IPS DF 6.9 (cell line): ENCODE results near the gene SMPDL3B.

Experiments
- DNase-seq: peaks from one replicate; pipeline ENCODE4 v3.0.0-alpha.2; 2013; ENCODE audit warnings: low read depth, low spot score
- H3K27ac ChIP-seq: one replicate; pipeline ENCODE4 v1.5.1; 2013; ENCODE audit warnings: low read length, control low read depth
- H3K27me3 ChIP-seq: 2 replicates; pipeline ENCODE4 v1.6.1; 2013; ENCODE audit warnings: mild to moderate bottlenecking, low read length; ENCODE audit not compliant: control insufficient read depth, insufficient read depth
- H3K36me3 ChIP-seq: 2 replicates; pipeline ENCODE4 v1.6.1; 2013; ENCODE audit warnings: low read length; ENCODE audit not compliant: control insufficient read depth, insufficient read depth
- H3K4me1 ChIP-seq: 2 replicates; pipeline ENCODE4 v1.6.1; 2013; ENCODE audit warnings: low read length; ENCODE audit not compliant: control insufficient read depth, insufficient read depth
- H3K4me3 ChIP-seq: 2 replicates; pipeline ENCODE4 v1.5.1; 2013; ENCODE audit warnings: mild to moderate bottlenecking, low read length
- H3K9me3 ChIP-seq: 2 replicates; pipeline ENCODE4 v1.6.1; 2013; ENCODE audit warnings: low read length, inconsistent platforms; ENCODE audit not compliant: control insufficient read depth, insufficient read depth
- WGBS: extraction: QIAGEN DNeasy Blood & Tissue Kit; methylation state at CpG from one replicate; pipeline ENCODE4 v1.1.7; 2013; ENCODE audit warnings: mixed read lengths, missing lambda C conversion rate; ENCODE audit not compliant: insufficient read length, insufficient coverage; 5-methylcytosine and 5-hydroxymethylcytosine counted together

SMPDL3B gene

DNA sequence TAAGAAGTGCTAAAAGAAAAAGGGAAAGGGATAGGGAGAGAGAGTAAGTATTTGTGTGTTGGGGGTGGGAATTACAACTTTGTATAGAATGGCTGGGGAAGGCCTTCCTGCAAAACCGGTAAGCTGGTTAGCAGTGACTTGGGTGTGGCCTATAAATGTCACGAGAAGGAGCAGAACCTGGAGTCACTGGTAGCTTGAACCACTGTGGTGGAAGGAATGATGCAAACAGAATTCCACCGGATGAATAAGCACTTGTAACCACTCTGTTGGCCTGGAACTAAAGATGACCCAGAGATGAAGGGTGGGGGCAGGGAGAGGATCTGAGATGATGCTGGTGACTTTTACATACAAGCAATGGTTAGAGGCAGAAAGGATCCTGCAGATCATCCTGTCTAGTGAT is 33.9 kb downstream of the SMPDL3B start:
- no CpG with 5 or more reads among the region's 3 CpGs for WGBS
- DNase-seq, result no peak
- no peaks in the 10 kb centered on the region for H3K9me3 ChIP-seq
- no peak overlapping the region for H3K27ac ChIP-seq
- no peaks in the 10 kb centered on the region for H3K4me1 ChIP-seq
- no peak overlapping the region for H3K4me3 ChIP-seq
- H3K27me3 ChIP-seq, result no peaks in the 10 kb centered on the region
- H3K36me3 ChIP-seq, result peaks cover 7% of the 10 kb centered on the region; the same call in 1 of the 2 replicates

DNA sequence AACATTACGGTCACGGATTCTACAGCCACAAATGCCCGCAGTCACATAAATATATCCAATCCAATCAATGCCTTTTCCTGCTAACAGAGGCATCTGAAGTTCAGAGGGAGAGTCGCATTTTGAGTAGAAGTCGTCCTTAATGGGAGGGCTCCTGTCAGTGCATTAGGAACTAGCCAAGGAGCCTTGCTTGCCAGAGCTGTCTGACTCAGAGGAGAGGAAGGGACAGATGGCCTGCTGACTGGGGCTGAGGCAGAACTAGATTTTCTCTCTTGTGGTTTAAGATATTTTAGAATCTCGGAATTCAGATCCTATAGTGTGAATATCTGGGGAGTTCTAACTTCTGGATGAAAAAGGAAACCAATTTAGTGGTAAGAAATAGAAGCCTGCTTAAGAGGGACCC is 35.6 kb downstream of the SMPDL3B start:
- Histone ChIP-seq H3K27ac (no peak overlapping the region), H3K9me3 (no peaks in the 10 kb centered on the region), H3K27me3 (no peaks in the 10 kb centered on the region), H3K4me3 (no peak overlapping the region), H3K4me1 (no peaks in the 10 kb centered on the region), H3K36me3 (peaks cover 7% of the 10 kb centered on the region; the same call in 1 of the 2 replicates)
- no CpG with 5 or more reads among the region's 6 CpGs for WGBS
- no peak for DNase-seq

DNA sequence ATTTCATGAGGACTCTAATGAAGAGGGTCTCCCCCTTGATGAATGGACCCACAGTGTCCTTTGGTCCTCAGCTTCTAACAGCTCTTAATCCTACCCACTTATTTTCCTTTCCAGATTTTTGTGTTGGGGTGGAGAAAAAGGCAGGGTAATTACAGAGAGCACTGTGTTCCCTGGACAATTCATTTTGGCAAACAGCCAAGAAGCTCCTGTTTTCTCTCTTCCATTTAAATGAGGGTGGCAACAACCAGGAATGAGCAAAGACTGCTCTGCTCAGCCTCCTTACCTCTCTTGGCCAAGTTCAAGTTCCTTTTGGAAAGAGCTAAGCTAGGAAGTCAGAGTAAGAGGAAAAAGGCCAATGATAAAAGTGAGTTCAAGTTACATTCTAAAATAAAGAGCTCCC is 36.9 kb downstream of the SMPDL3B start:
- Histone ChIP-seq H3K27me3 (no peaks in the 10 kb centered on the region), H3K27ac (no peak overlapping the region), H3K36me3 (peaks cover 3% of the 10 kb centered on the region; the same call in 1 of the 2 replicates), H3K4me3 (no peak overlapping the region), H3K4me1 (no peaks in the 10 kb centered on the region), H3K9me3 (no peaks in the 10 kb centered on the region)
- no peak for DNase-seq

DNA sequence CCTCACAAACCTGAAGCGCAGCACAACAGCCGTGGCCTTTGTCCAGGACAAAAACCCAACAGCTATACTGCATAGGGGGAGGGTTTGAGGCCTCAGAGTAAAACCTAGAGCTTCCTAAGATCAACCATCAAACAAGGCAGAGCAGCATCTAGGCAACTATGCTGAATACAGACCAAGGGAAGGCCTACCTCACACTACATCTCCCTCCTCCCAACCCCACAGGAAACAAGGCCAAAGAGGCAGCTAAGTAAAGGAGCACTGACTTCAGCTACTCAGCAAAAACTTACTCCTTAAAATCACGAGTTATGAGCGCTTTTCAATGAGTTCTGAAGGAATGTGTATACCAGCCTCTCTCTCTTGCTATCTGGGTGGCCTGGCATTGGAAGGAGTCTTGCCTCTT is 37.3 kb downstream of the SMPDL3B start:
- WGBS, result no CpG with 5 or more reads among the region's 4 CpGs
- no peak for DNase-seq
- no peaks in the 10 kb centered on the region for H3K9me3 ChIP-seq
- no peaks in the 10 kb centered on the region for H3K36me3 ChIP-seq
- H3K4me3 ChIP-seq, result no peak overlapping the region
- H3K27me3 ChIP-seq, result no peaks in the 10 kb centered on the region
- no peak overlapping the region for H3K27ac ChIP-seq
- no peaks in the 10 kb centered on the region for H3K4me1 ChIP-seq

DNA sequence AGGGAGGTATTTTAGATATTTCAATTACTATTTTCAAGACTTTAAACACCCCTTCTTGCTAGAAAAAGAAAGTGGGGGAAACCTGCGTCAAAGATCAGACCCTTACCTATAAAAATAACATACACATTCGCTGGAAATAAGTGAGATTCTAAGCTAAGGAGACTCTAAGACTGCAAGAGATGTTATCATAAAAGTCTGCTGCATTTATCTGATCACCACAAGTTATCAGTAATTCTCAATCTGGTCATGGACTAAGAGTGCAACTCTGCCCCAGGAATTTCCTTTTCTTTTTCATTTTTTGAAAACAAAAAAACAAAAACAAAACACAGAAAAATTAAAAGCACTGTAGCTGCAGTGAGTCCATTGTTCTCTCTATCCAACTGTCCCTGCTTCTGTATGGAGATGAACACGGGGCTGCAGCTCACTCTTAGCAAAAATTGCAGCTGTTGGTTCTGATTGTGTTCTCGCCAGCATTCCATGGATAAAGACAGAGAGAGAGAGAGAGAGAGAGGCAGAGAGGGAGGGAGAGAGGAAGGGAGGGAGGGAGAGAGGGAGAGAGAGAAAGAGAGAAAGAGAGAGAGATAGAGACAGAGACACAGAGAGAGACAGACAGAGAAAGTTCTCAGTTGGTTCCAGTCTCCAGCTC is 39.1 kb downstream of the SMPDL3B start:
- H3K9me3 ChIP-seq, result no peaks in the 10 kb centered on the region
- H3K4me3 ChIP-seq, result no peak overlapping the region
- no CpG with 5 or more reads among the region's 4 CpGs for WGBS
- no peak for DNase-seq
- no peaks in the 10 kb centered on the region for H3K4me1 ChIP-seq
- no peaks in the 10 kb centered on the region for H3K36me3 ChIP-seq
- no peaks in the 10 kb centered on the region for H3K27me3 ChIP-seq
- H3K27ac ChIP-seq, result no peak overlapping the region

DNA sequence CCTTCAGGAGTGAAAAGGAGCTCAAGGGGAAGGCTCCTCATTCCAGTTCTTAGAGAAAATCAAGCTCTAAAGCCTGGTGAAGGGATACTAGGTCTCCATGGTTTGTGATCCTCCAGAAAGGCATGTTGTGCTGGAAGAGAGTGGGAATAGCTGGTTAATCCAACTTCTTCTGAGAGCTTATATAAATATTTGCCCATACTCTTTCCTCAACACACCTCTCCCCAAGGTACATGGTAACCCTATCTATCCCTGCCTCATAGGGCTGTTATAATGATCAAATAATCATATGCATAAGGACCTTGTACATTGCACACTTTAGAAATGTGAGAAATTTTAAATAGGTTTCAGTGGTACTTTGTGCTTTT is 39.6 kb downstream of the SMPDL3B start:
- no peak for DNase-seq
- H3K4me1 ChIP-seq, result no peaks in the 10 kb centered on the region
- H3K27me3 ChIP-seq, result no peaks in the 10 kb centered on the region
- no peak overlapping the region for H3K4me3 ChIP-seq
- no peaks in the 10 kb centered on the region for H3K36me3 ChIP-seq
- no peak overlapping the region for H3K27ac ChIP-seq
- H3K9me3 ChIP-seq, result no peaks in the 10 kb centered on the region

DNA sequence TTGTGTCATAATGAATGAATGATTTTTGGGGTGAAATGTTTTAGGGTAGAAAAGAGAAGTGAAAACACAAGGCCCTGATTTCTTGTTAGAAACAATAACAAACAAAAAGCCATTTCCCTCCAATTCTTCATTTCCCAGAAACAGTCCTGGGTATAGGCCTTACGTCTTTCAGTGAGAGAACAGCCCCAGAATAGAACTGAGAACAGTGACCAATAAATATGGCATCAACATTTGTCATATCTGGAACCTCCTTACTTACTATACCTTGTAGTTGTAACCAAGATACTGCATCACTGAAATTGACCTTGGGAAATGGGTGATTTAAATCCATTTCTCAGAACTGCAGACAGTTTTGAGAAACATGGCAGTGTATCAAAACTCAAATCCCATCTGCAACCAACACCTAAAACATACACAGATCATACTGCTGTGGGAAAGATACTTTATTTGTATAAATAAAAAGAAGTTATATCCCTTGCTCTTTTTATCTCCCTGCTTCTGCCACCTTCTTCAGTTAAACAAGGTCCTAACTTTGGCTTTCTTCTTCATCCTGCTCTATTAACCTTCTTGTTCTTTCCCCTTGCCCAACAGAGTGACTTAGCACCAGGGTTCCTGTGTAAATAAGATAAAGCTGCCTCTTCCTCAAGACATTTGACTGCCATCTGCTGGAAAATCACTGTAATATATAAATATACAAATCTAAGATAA is 44.5 kb downstream of the SMPDL3B start:
- Histone ChIP-seq H3K27ac (no peak overlapping the region), H3K36me3 (no peaks in the 10 kb centered on the region), H3K9me3 (no peaks in the 10 kb centered on the region), H3K27me3 (no peaks in the 10 kb centered on the region), H3K4me3 (no peak overlapping the region), H3K4me1 (no peaks in the 10 kb centered on the region)
- WGBS, result no CpG with 5 or more reads among the region's 1 CpG
- no peak for DNase-seq

DNA sequence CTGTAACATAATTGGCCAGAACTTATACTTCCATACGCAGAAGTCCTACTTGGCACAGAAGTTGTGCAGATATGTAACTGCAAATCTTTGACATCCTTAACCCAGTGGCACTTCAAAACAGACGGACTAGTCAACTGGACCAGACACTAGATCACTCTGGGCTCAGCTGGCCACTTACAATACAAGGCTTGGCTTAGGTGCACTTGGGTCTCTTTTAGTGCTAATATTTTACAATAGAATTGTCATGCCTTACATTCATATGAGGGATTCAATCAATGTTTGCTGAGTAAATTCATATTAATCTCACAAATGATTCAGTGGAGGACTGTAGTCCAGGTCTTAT is 45.0 kb downstream of the SMPDL3B start:
- Histone ChIP-seq H3K4me1 (no peaks in the 10 kb centered on the region), H3K27me3 (no peaks in the 10 kb centered on the region), H3K27ac (no peak overlapping the region), H3K36me3 (no peaks in the 10 kb centered on the region), H3K9me3 (no peaks in the 10 kb centered on the region), H3K4me3 (no peak overlapping the region)
- WGBS, result no CpG with 5 or more reads among the region's 2 CpGs
- DNase-seq, result no peak

DNA sequence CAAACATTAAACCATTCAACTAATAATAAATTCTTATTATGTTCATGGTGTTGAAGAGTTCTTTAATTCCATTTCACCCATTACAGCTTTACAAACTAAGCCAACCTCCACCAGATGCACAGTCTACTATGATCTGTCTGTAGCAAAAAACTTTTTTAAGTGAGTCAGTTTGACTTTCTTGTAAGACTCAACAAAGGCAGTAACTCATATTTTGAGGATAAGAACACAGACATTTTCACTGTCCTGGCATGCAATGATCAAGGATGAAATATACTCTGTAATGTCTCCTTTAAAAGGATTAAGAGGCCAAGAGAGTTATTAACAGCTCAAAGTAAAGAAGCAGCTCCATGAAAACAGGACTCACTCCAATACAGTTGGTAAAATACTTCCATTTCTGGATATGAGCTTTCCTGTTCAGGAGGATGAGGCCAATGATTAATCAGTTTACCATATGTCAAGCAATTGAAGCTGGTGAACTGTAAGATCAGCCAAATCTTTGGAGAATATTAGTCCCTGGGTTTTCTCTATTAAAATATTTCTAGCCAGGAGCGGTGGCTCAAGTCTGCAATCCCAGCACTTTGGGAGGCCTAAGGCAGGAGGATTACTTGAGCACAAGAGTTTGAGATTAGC is 45.5 kb downstream of the SMPDL3B start:
- WGBS, result no CpG with 5 or more reads among the region's 1 CpG
- no peak for DNase-seq
- H3K27ac ChIP-seq, result no peak overlapping the region

DNA sequence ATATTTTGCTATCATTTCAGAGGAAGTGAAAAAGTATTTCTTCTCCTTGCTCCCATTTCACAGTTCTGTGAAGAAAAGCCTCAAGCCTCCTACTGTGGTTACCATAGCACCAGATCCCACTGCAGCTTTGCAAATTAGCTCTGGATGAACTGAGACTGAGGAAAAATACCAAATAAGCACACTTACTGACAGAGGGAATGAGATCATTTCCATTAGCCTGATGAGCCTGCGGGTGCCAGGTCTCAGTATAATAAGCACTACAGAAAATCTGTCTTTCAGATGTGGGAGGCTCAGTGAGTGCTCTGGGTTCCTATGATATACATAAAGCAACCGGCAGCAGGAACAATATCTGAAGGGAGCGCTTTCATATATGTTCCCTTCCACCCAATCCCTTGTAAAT is 46.3 kb downstream of the SMPDL3B start:
- DNase-seq, result no peak
- no CpG with 5 or more reads among the region's 3 CpGs for WGBS
- no peaks in the 10 kb centered on the region for H3K9me3 ChIP-seq
- H3K36me3 ChIP-seq, result no peaks in the 10 kb centered on the region
- H3K27ac ChIP-seq, result no peak overlapping the region
- H3K4me3 ChIP-seq, result no peak overlapping the region
- H3K27me3 ChIP-seq, result no peaks in the 10 kb centered on the region
- H3K4me1 ChIP-seq, result no peaks in the 10 kb centered on the region

More for the DNA sequence above, 45.5 kb downstream of the SMPDL3B start:
- Histone ChIP-seq H3K9me3 (no peaks in the 10 kb centered on the region), H3K36me3 (no peaks in the 10 kb centered on the region), H3K27me3 (no peaks in the 10 kb centered on the region), H3K4me3 (no peak overlapping the region), H3K4me1 (no peaks in the 10 kb centered on the region)
